HepG2 (cell line): ENCODE results near the gene MUCL3. TPM values are rescaled to one million over a fixed set of nuclear protein-coding genes. Genes with fewer than 3 reads are reported as not detected.

Source experiments
- ATAC-seq: fragments of 200-7000 bp; cut with Tn5 transposase; 3 replicates; pipeline ENCODE4 v1.9.1; 2020; ENCODE audit warnings: mild to moderate bottlenecking, moderate library complexity
- BruUV-seq: library from RNA; stranded (reverse); fragments of 400-500 nt; replicated peaks from 2 replicates; lab custom pipeline; 2021; lab: Mats Ljungman, UMichigan
- CTCF ChIA-PET: fragments of 300-600 bp; formaldehyde crosslinking; extraction: SDS; loops from one replicate; lab custom pipeline; 2021; ENCODE audit warnings: low total read pairs, inconsistent platforms, low intra/inter-chr PET ratio; lab: Yijun Ruan, JAX
- POLR2A ChIA-PET: fragments of 350-600 bp; sonication (Branson Sonifier 250); formaldehyde crosslinking; loops from one replicate; lab custom pipeline; 2020; ENCODE audit warnings: antibody characterized with exemption, inconsistent platforms; lab: Yijun Ruan, JAX
- DNase-seq: peaks from one replicate; pipeline ENCODE4 v3.0.0-alpha.2; 2015; ENCODE audit warnings: low spot score
- FAIRE-seq: peaks from 3 replicates; lab custom pipeline; 2011; peaks lifted over from hg19 to GRCh38; lab: Jason Lieb, UNC
- H2AFZ ChIP-seq: one replicate; pipeline ENCODE4 v1.6.1; 2011; ENCODE audit warnings: low read length, inconsistent platforms
- H3K27ac ChIP-seq: fragments of 300-600 bp; 3 replicates; pipeline ENCODE4 v1.8.0; 2011; ENCODE audit warnings: mixed run types, mild to moderate bottlenecking, mixed read lengths, low read length, inconsistent platforms; ENCODE audit not compliant: insufficient read depth; ENCODE audit errors: extremely low read length
- H3K27me3 ChIP-seq, 2 experiments: fragments of 200-600 bp in 1 of 2; 2 replicates in 1 of 2; 3 replicates in 1 of 2; pipeline versions ENCODE4 v1.6.0 to v1.8.0; 2011; ENCODE audit warnings: low read length in 2 of 2, mild to moderate bottlenecking in 2 of 2, moderate library complexity in 2 of 2, inconsistent platforms in 1 of 2; ENCODE audit not compliant: insufficient read depth in 2 of 2, control insufficient read depth in 1 of 2
- H3K36me3 ChIP-seq, 2 experiments: fragments of 200-600 bp in 1 of 2; replicated peaks in 1 of 2; 2 replicates in 1 of 2; 3 replicates in 1 of 2; pipeline versions ENCODE4 v1.5.1 to v1.8.0; 2011; ENCODE audit warnings: low read length in 2 of 2, inconsistent platforms in 1 of 2; ENCODE audit not compliant: insufficient read depth in 2 of 2, control insufficient read depth in 1 of 2
- H3K4me1 ChIP-seq: 2 replicates; pipeline ENCODE4 v1.5.1; 2012; ENCODE audit warnings: low read length, inconsistent platforms; ENCODE audit not compliant: insufficient read depth
- H3K4me2 ChIP-seq: 2 replicates; pipeline ENCODE4 v1.6.0; 2011; ENCODE audit warnings: low read depth, low read length, inconsistent platforms
- H3K4me3 ChIP-seq, 3 experiments: fragments of 200-600 bp in 1 of 3; sonication (generic), shearing (Covaris generic) in 1 of 3; replicated peaks in 1 of 3; 2 replicates each; pipeline ENCODE4 v1.5.1; 2011 to 2016; ENCODE audit warnings: low read length in 3 of 3, inconsistent platforms in 2 of 3, low read depth in 2 of 3, mild to moderate bottlenecking in 2 of 3, control low read depth in 1 of 3, mixed read lengths in 1 of 3; ENCODE audit not compliant: insufficient read depth in 1 of 3
- H3K79me2 ChIP-seq: one replicate; pipeline ENCODE4 v1.6.1; 2011; ENCODE audit warnings: low read length, inconsistent platforms; ENCODE audit not compliant: insufficient read depth
- H3K9ac ChIP-seq: 2 replicates; pipeline ENCODE4 v1.6.0; 2011; ENCODE audit warnings: mild to moderate bottlenecking, low read depth, low read length, inconsistent platforms; ENCODE audit not compliant: insufficient read depth
- H3K9me3 ChIP-seq: 2 replicates; pipeline ENCODE4 v1.5.1; 2012; ENCODE audit warnings: mild to moderate bottlenecking, low read length
- H4K20me1 ChIP-seq: 2 replicates; pipeline ENCODE4 v1.6.0; 2011; ENCODE audit warnings: inconsistent platforms, mild to moderate bottlenecking, low read length, moderate library complexity; ENCODE audit not compliant: insufficient read depth
- ATF1 ChIP-seq: IDR thresholded peaks from 2 replicates; pipeline ENCODE4 v1.6.1; 2016; ENCODE audit warnings: mild to moderate bottlenecking, control low read depth
- FOXA1 ChIP-seq, 2 experiments: fragments of 450-650 bp in 1 of 2; sonication (generic) in 1 of 2; formaldehyde crosslinking in 1 of 2; IDR thresholded peaks; 2 replicates each; pipeline versions ENCODE4 v1.4.0 to v1.6.1; 2016 to 2020; ENCODE audit warnings: missing genetic modification reagents in 1 of 2
- FOXJ3 ChIP-seq: sonication (generic); formaldehyde crosslinking; IDR thresholded peaks from 2 replicates; pipeline ENCODE4 v1.4.0; 2020; ENCODE audit warnings: missing genetic modification reagents, mild to moderate bottlenecking, borderline replicate concordance
- MIER3 ChIP-seq: IDR thresholded peaks from 2 replicates; pipeline ENCODE4 v1.6.1; 2016; ENCODE audit warnings: missing compliant biosample characterization, borderline replicate concordance
- RERE ChIP-seq: IDR thresholded peaks from 2 replicates; pipeline ENCODE4 v1.6.1; 2016; ENCODE audit warnings: low read depth, missing genetic modification reagents, missing compliant biosample characterization
- RFX1 ChIP-seq: fragments of 450-650 bp; IDR thresholded peaks from 2 replicates; pipeline ENCODE4 v1.6.1; 2017
- ZNF446 ChIP-seq: sonication (generic); formaldehyde crosslinking; IDR thresholded peaks from 2 replicates; pipeline ENCODE4 v1.5.0; 2020; ENCODE audit warnings: mild to moderate bottlenecking, missing genetic modification reagents
- ZNF879 ChIP-seq: sonication (generic); formaldehyde crosslinking; IDR thresholded peaks from 2 replicates; pipeline ENCODE4 v1.8.1; 2023; ENCODE audit warnings: missing genetic modification reagents
- WGBS: methylation state at CpG from one replicate; pipeline ENCODE4 v1.1.6; 2017; ENCODE audit warnings: low lambda C conversion rate; 5-methylcytosine and 5-hydroxymethylcytosine counted together
- in situ Hi-C: cut with HindIII; loops from 2 replicates; pipeline ENCODE4 v1.10.0; 2017; ENCODE audit warnings: low pct_unique_long_range_greater_than_20kb; ENCODE audit not compliant: extremely low pct_ligation_motif_present
- intact Hi-C: fragments of 100-400 bp; cut with micrococcal nuclease; formaldehyde crosslinking; loops from one replicate; pipeline ENCODE4 v1.10.0; 2022; ENCODE audit not compliant: unreplicated experiment
- polyA plus RNA-seq, 8 experiments: library from polyadenylated mRNA; depleted of rRNA in 3 of 8; stranded (reverse) in 7 of 8; unstranded in 1 of 8; fragments of >200 nt; fragmentation: Illumina TruSeq in 4 of 8; extraction: Trizol in 4 of 8; gene quantifications; 2 replicates each; pipeline versions ENCODE4 v1.2.1 to v1.2.3, GENCODE V29; 2011 to 2016; ENCODE audit warnings: low read depth in 4 of 8, missing spikeins in 1 of 8, mixed read lengths in 1 of 8; ENCODE audit not compliant: insufficient read depth in 1 of 8
- total RNA-seq, 5 experiments: library from RNA; depleted of rRNA; stranded (reverse); fragments of >200 nt; fragmentation: Illumina TruSeq; extraction: Trizol; gene quantifications; 2 replicates each; pipeline ENCODE4 v1.2.3, GENCODE V29; 2016; ENCODE audit warnings: low read depth in 1 of 5

MUCL3 gene
- total and polyA plus RNA-seq, 2 of the 13 experiments (the other 11 are each of a cell fraction or from before 2014, with no cell fraction given), result not detected

- TF ChIP-seq RERE (CRISPR knock-in tag) (no peak), FOXA1 (IDR thresholded peaks at IDR 0.05) (no peak), FOXA1 (CRISPR knock-in tag; IDR thresholded peaks at IDR 0.05) (no peak), RFX1 (no peak), FOXJ3 (CRISPR knock-in tag) (no peak)
These were observed 47.5 kb downstream of the MUCL3 start (continued) for GRCh38 chr6:30988209-30988825.

- H3K9ac ChIP-seq, result no peak overlapping the region
- no peak overlapping the region for H3K4me3 ChIP-seq
- H3K27ac ChIP-seq, result no peak overlapping the region
- H3K4me1 ChIP-seq, result no peaks in the 10 kb centered on the region
- peak overlapping the region; percentile 14; the same call in 1 of the 2 replicates for H3K4me2 ChIP-seq
- in situ Hi-C loops (no loop called here), intact Hi-C loops (no loop called here)
- no peaks in the 10 kb centered on the region for H4K20me1 ChIP-seq
- POLR2A ChIA-PET, result no interaction called here
- DNase-seq (no peak), FAIRE-seq (no peak), ATAC-seq (no peak; the same call in 2 of the 3 replicates)
- TF ChIP-seq ATF1 (CRISPR knock-in tag), result no peak
- no peak for TF ChIP-seq ZNF879 (CRISPR knock-in tag)
- no peak for TF ChIP-seq ZNF446 (CRISPR knock-in tag)
- no peak for TF ChIP-seq MIER3 (CRISPR knock-in tag)
- H3K27me3 ChIP-seq, result 0 out of 5 replicates have a peak, but pooled peaks cover 0 to 7% of the 10 kb centered on the region in 2 experiments
- H3K79me2 ChIP-seq, result no peaks in the 10 kb centered on the region
- H3K9me3 ChIP-seq, result no peaks in the 10 kb centered on the region
- CTCF ChIA-PET, result no interaction called here
- no peak overlapping the region for H2AFZ ChIP-seq
- 25% methylated on average over 8 of the region's 8 CpGs for WGBS
- no TSS peak for BruUV-seq
- no peaks in the 10 kb centered on the region for H3K36me3 ChIP-seq
These were observed 49.8 kb downstream of the MUCL3 start for GRCh38 chr6:30990422-30991086.
